Stimulated activated CD4-positive, alpha-beta T cell treated with anti-CD3 and anti-CD28 coated beads, Interleukin-4, amount 100 ng/mL, for 4 hours (primary cell): Measurements from ENCODE around the gene BNIP5.

Experiments
- DNase-seq, 2 experiments: peaks; one replicate each; pipeline ENCODE4 v3.0.0-alpha.2; 2020

BNIP5 gene

DNA sequence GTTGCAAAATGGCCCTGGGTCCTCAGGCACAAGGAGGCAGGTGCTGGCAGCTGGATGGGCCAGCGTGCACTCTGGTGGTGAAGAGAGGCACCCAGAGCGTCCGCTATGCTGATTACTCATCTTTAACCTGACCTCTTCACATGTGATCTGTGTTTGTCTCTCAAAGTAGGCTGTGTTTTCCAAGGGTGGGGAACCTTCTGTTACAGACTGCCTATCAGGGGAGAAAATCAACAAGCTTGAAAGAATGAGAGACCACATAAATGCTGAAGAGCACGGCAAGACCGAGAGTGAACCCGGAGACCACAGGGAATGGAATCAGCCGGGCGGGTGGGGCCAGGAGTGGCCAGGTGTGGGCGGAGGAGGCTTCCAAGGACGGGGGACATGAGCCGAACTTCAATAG, 16.2 kb downstream of the BNIP5 start:
- no peak for DNase-seq

DNA sequence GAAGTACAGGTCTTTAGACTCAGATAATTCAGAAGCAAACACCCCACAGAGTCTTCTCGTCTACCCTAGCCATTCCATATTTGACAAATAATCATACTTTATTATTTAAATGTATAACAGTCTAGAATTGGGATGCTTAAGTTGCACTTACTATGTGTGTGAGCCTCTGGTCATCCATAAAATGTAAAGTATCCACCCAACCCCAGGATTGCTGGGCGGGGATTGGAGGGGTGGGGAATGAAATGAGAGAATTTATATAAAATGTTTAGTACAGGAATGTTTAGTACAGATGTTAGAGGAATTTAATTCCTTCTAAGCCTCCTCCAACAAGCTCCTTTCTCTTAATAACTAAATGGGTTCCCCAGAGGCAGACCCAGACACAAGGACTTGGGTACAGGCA, 16.9 kb downstream of the BNIP5 start:
- DNase-seq, result no peak

DNA sequence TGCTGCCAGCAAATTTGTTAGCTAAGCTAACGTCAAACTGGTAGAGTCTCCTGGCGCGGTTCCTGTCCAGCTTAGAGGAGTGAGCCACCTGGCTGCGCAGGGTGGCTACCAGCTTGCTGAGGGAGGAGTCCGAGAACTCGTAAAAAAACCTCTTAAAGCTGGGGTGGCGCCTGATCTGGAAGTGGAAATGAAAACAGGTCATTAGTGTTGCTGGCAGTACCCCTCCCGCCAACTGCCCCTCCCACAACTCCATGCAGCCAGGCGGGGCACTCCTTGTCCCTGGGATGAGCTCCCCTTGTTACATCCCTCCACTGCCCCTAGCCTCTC, 17.3 kb downstream of the BNIP5 start:
- no peak for DNase-seq

DNA sequence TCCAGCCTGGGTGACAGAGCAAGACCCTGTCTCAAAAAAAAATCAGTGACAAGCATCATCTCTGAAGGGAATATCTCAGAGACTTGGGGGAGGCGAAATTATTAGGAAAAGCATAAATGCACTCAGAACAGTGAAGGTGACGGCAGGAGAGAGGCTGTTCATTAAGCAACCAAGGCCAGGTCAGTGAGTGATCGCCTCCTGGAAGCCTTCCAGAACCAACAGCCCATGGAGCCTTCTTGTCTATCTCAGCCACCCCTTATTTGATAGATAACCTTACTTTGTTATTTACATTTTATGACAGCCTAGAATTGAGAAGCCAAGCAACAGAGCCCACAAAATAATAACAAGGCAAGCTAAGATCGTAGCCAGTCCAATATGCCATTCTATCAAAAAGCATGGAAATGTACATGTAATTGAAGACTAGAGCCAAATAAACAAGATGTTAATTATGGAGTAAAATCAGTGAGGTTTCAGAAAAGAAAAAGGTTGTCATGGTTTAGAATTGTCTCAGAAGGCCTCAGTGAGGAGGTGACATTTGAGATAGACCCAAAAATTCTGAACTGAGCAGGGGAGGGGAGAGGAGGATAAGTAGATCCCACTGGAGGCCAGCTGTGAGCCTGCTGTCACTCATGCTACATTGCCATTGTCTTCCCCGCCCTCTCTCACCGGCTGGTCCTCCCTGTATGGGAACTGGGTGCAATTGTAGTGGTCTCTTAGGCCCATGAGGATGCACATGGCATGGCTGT, 17.8 kb downstream of the BNIP5 start:
- DNase-seq, result no peak

DNA sequence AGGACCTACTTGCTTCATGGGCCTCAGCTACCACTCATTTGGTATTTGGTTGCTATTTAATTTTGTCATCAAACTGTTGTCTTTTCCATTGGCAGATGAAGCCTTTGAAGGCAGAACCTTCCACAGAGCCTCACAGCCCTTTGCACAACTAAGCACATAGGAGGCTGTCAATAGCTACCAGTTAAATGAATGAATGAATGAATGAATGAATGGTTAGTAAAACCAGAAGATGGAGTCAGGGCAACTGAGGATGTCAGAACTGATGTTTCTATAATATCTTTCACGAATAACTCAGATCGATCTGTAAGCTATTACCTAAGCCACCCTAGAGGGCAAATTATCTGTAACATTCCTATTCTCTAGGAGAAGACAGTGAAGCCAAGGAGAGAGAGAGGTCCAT, 19.1 kb downstream of the BNIP5 start:
- no peak for DNase-seq

DNA sequence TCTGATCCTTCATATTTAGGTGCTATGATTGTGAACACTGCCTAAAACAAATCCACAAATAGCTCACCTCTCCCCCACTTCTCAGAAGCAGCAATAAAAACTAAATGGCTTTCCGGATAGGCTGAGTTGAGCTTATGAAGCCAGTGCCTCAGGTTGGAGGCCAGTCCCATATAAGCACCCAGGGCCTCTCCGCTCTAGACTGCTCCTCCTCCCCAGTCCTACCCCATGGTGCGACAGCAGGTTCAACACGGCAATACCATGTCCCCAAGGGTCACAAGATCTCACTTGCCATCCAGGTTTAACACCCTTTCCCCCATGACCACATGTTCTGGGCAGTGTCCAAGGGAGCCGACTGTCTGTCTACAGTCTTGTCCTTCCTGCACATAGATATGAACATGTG, 20.8 kb downstream of the BNIP5 start:
- DNase-seq, result no peak

DNA sequence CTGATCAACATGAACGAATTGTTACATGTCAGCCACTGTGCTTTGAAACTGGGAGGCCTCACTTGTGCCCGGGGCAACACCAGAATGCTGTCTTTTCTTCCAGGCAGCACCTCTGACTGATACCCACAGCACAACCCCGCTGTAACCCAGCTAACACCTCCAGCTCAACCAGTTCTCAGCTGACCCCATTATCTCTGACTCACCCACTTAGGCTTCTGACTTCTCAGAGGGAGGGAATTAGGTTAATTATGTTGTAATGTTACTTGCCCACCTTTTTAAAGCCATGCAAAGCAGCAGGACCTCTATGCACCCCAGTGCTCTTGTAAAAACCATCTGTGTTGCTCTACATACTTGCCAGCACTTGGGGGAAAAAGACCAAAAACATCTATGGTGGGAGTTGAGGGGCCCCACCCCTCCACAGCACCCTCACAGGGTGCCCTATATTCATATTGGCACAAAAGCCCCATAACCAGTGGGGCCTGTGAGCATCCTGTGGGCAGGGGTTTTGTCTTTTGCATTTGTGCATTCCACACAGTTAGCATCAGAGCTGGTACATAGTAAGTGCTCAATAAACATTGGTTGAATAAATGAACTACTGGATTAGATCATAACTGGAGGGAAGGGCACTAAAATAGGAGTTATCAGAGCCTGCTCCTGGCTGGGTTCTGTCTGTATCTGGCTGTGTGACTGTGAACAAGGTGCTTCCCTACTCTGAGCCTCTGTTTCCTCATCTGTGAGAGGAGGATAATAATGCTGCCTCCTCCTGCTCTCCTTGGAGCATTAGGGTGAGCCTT, 22.3 kb downstream of the BNIP5 start:
- DNase-seq, result no peak

DNA sequence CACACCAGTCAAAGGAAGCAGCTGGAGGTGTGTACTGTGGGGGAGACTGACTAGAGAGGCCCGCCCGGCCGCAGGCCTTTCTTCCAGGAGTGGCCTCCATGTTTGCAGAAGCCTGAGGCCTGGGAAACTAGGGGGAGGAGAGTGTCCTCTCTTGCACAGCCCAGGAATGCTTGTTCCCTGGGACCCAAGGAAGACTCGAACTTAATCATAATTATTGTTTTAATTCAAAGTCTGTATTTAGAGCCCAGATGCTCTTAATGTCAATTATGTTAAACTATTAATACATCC, 23.1 kb downstream of the BNIP5 start:
- no peak for DNase-seq

DNA sequence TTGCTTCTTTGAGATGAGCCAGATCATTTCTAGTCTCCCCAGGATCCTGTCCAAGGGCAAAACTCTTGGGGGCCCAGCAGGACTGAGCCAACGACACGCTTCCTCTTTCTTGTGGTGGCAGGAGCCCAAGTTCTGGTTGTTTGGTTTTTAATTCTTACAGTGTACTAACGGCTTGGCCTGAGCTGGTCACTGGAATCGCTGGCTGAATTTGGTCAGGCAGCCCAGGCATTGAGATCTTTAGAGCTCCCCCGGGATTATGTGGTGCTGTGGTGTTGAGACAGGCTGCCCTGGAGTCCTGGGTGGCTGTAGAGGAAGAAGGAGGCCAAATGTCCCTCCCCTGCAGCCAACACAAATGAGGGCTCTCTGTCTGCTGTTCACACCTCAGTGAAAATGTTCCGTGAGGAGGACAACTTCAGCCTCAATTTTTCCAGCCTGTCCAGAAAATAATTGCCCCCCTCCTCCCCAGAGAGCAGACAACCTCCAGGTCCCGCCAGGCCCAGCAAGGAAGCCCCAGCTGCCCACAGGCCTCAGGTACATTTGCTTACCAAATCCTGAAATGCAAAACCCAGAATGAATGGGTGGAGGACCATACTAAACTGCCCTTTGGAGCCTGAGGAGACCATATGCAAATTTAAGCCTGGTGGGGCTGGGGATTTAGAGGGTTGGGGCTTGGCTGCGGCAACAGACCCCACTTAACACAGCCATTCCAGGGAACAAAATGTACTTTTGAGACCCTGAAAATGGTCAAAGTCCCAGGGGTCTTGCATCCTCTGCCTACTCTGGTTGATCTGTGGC, 23.6 kb downstream of the BNIP5 start:
- DNase-seq, result no peak

DNA sequence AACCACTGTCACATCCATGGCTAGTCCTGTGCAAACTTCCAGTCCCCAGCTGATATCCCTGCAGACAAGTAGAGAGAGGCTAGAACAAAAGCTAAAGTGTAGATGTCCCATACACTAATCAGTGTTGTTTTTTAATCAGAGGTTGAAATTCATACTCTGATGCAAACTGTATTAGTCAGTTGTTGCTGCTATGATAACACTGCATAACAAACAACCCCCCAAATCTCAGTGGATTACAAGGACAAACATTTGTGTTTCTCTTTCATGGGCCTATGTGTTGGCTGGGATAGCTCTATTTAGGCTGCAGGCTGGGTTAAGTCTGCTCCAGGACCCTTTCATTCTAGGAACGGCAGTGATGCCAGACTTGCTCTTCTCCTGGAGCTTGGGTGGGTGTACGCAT, 26.8 kb downstream of the BNIP5 start:
- DNase-seq, result no peak

DNA sequence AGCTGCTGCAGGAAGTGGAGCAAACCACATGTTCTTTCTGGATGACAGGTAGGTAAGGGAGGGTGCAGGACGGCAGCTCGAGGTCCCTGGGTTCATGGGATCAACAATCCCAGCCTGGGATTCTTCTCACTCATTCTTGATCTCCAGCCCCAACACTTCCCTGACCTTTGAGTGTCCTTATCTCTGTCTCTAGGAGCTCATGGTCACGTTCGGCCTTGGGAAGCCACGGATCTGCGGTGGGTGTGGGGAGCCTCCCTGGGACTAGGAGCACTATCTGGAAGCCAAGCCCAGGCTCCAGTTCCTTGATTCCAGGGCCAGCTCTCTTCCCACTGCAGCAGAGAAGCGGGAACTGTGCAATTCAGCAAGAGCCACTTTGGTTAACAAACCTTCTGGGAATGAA, 27.5 kb downstream of the BNIP5 start:
- no peak for DNase-seq

DNA sequence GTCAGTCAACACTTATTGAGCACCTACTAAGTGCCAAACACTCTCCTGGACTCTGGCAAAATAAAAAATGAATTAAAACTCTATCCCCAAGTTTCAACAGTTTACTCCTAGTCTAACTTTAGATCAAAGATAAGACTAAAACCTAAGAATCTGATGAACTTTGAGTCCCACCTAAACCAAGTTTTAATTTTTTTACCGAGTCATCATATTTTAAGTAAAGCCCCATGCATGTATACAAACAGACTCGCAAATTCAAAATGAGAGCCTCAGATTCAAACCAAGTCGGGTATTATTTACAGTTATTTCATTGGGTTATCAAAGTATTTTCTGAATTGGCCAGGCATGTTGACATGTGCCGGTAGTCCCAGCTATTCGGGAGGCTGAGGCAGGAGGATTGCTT, 28.2 kb downstream of the BNIP5 start:
- no peak for DNase-seq

DNA sequence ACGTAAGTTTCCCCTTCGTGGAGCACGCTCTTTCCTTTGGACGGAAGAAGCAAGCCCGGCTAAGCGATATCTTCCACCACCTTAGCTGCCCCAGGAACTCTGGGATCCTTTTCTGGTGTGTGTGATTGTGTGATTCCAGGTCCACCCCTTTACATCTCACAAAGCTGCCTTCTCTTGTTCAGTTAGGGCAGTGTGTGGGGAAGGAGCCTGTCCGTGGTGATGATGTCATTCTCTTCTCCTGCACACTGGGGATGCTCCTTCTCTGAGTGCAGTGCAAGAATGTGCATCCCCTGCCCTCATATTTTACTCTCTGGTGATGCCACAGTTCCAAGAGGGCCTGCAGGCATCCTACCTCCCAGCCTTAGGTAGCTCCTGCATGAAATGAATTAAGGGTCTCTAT, 30.3 kb downstream of the BNIP5 start:
- no peak for DNase-seq

DNA sequence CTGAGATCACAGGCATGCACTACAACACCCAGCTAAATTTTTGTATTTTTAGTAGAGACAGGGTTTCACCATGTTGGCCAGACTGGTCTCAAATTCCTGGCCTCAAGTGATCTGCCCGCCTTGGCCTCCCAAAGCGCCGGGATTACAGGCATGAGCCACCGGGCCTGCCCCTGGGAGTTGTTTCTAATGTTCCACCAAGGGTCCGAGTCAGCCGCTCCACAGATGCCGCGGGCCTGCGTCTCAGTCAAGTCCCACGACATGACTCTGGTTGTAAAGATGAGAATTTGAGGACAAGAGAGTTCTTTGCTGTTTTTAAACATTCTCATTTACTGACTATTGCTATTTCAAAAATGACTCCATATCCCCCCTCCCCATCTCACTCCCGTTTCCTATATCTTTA, 30.8 kb downstream of the BNIP5 start:
- no peak for DNase-seq

DNA sequence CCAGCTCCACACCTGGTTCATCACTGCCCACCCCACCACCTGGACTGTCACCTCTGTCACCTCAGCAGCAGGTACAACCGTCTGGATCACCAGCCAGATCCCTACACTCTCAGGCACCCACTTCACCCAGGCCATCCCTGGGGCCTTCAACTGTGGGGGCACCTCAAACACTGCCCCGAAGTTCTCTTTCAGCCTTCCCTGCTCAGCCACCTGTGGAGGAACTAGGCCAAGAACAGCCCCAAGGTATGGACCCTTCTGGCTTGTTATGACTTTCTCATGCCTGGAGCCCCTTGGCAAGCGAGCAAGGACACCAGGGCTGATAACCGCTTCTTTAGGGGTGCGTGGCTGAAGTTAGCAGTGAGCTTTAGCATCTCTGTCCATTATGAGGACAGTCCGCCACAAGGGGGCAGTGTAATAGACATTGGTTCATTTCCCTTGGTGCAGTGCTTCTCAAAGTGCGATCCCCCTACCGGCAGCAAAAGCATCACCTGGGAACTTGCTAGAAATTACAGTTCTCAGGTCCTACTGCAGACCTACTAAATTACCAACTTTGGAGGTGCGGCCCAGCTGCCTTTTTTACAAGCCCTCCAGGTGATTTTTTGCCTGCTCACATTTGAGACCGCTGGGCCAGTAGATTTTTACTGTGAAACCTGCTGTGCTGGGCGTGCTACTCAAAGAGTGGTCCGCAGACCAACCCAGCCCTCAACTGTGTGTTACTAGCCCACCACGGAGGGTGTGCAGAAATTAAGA, 34.3 kb downstream of the BNIP5 start:
- peak; percentile 85 to 87 for DNase-seq

DNA sequence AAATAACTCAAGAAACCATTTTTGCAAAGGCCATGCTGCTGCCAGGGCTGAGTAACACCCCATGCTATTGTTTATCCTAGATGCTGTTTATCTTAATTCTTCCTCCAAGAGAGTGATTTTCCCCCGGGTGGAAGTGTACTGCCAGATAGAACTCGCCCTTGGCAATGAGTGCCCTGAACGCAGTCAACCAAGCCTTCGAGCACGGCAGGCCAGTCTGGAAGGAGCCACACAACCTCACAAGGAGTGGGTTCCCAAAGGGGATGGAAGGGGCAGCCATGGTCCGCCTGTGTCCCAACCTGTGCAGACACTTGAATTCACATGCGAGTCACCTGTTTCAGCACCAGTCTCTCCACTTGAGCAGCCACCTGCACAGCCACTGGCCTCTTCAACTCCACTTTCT, 34.9 kb downstream of the BNIP5 start:
- DNase-seq, result no peak

DNA sequence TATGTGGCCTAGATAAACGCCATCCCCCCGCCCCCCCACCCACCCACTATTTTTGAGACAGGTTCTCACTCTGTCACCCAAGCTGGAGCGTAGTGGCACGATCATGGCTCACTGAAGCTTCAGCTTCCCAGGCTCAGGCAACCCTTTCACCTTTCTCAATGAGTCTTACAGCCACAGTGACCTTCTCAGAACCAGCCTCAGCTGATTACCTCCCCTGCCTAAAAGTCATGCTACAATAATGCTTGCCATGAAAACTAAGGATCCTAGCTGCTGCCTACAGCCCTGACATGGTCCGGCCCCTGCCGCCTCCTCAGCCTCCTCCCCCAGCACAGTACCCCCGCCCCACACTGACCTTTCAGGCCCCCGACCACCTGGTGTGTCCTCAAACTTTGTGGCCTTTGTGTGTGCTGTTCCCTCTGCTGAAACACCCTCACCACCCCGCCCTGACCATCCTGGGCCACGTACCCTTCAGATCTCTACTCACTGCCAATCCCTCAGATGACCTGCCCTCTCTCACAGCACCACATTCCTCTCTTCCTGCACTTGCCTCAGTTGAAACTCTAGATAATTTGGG, 35.5 kb downstream of the BNIP5 start:
- no peak for DNase-seq

DNA sequence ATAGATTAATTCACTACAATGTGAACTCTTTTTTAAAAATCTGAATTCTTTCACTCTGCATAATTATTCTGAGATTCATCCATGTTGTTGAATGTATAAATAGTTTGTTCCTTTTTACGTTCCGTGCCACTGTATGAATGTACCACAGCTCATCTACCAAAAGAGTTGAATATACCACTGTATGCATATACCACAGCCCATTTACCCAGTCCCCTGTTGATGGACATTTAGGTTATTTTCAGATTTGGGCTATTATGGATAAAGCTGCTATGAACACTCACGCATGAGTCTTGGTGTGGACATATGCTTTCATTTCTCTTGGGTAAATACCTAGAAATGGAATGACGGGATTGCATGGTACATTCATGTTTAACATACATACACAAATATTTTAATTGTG, 38.7 kb downstream of the BNIP5 start:
- no peak for DNase-seq

DNA sequence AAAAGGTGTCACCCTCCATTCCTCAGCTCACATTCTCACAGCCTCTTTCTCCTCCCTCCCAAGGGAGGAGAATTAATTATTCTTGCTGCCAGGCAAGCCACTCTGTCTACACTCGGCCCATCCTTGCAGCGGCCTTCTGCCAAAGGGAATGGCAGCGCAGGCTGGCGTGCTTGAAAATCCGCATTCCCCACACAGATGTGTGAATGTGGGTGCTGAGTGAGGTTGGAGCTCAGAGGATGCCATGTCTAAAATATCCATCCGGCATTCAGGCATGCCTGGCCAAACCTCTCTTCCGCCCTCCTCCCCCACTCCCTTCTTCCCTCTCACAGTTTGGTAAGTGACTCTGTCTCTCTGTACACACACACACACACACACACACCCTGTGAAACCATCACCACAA, 39.2 kb downstream of the BNIP5 start:
- no peak for DNase-seq

DNA sequence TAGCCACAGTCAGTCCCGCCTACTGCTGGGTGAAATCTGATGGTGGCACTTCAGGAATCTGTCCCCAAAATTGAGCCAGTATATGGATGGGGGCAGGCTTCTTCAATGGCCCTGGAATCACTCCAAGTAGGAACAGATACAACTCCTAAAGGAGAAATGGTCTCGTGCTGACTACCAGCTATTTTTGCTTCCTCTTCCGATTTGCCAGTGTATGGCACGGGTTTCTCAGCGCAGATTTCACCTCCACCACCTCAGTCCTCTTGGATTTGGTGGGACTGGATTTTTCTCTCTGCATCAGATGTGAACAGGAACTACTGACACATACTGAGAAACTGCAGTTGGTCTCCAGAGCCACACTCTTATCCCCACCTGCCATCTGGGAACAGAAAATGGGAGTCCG, 39.6 kb downstream of the BNIP5 start:
- DNase-seq, result no peak

DNA sequence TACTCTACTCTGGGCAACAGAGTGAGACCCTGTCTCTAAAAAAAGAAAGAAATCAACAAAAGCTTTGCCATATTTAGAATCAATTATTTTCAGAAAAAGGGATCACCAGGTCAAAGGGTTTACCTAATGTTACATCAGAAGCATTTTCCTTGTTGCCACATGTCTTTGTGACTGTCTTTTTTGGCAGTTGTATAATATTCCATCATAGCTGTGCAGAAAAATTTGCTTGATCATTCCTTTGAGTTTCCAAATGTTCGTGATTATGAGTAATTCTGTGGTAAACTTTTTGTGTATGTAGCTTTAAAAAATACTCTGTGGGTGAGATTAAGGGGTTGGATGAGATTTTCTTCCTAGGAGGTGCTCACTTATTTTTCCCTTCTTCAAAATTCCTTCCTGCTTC, 40.4 kb downstream of the BNIP5 start:
- no peak for DNase-seq

DNA sequence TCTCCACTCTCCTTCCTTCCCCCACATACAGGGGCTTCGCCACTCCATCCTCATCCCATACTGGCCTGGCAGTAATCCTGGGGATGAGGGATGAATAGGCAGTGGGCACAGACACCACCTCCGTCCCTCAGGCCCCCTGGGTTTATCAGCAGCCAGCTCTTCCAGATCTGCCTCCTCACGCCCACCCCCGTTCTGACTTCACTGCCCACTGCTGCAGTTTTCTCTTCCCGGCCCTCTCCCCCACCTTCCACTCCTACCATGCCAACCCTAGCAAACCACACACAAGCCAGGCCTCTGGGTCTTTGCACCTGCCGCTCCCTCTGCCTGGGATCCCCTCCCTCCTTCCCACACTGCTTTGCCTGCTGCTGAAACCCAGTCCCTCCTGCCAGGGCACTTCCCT, 44.5 kb downstream of the BNIP5 start:
- no peak for DNase-seq
